Measurements from ENCODE around the gene CFAP47. TPM values are rescaled to one million over a fixed set of nuclear protein-coding genes. Genes with fewer than 3 reads are reported as not detected.
"Not testable (repeated sequence)": the region's sequence is repeated elsewhere in the genome, so short reads cannot be mapped to it uniquely, and the experiment has no call there.

Gene CFAP47
- total RNA-seq, 4 donors from 2014 or later: not detected

DNA sequence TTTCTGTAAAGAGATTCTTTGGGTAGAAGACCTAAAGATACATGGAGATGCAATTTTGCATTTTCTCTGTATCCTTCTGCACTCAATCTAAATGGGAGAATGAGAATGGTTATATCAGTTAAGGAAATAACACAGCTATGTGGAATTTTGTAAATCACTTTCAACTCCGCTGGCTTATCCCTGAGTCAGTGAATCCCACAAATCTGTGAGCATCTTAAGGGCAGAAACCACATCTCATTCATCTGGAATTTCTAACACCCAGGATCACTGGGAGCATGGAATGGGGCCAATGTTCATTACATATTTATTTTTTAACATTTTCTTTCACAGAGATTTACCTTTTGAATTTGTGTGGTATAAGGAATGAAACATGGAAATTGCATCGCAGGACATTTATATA is 167.8 kb downstream of the CFAP47 start:
- no peak overlapping the region for H3K27ac ChIP-seq
- DNase-seq: no peak
- no peaks in the 10 kb centered on the region for H3K36me3 ChIP-seq
- H3K4me3 ChIP-seq: no peak overlapping the region
- H3K27me3 ChIP-seq: no peaks in the 10 kb centered on the region
- H3K9me3 ChIP-seq: no peaks in the 10 kb centered on the region
- H3K4me1 ChIP-seq: no peaks in the 10 kb centered on the region
- no peak for TF ChIP-seq POLR2A (IDR thresholded peaks at IDR 0.05)
- TF ChIP-seq, protein P1, sequence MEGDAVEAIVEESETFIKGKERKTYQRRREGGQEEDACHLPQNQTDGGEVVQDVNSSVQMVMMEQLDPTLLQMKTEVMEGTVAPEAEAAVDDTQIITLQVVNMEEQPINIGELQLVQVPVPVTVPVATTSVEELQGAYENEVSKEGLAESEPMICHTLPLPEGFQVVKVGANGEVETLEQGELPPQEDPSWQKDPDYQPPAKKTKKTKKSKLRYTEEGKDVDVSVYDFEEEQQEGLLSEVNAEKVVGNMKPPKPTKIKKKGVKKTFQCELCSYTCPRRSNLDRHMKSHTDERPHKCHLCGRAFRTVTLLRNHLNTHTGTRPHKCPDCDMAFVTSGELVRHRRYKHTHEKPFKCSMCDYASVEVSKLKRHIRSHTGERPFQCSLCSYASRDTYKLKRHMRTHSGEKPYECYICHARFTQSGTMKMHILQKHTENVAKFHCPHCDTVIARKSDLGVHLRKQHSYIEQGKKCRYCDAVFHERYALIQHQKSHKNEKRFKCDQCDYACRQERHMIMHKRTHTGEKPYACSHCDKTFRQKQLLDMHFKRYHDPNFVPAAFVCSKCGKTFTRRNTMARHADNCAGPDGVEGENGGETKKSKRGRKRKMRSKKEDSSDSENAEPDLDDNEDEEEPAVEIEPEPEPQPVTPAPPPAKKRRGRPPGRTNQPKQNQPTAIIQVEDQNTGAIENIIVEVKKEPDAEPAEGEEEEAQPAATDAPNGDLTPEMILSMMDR (IDR thresholded peaks at IDR 0.05): no peak

DNA sequence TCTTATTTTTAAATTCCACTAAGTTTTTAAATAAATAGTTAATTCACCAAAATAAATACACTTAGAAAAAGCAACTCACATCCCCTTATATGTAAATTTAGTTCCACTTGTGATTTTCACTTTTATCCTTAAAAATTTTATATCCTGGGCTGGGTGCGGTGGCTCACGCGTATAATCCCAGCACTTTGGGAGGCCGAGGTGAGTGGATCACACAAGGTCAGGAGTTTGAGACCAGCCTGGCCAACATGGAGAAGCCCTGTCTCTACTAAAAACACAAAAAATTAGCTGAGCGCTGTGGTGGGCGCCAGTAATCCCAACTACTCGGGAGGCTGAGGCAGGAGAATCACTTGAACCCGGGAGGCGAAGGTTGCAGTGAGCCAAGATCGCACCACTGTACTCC is 169.4 kb downstream of the CFAP47 start:
- not testable (repeated sequence) for H3K9me3 ChIP-seq, H3K27me3 ChIP-seq, H3K4me3 ChIP-seq, H3K36me3 ChIP-seq, H3K4me1 ChIP-seq, DNase-seq, H3K27ac ChIP-seq

DNA sequence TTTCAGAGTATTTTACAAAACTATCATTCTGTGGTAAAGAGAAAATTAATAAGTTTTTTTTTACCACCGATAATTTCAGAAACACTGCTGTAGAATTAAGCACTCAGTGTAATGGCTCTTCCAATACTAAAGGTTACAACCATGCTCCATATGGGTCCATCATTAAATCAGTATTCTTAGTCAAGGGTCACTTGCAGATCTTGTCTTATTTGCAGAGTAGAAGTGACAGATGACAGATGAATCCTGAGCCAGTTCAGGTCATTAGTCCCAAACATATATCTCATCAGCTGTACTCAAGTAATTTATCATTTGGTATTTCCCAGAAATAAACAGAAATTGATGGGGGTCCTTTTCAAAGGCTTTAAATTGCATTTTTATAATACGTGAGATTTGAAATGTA is 182.9 kb downstream of the CFAP47 start:
- Histone ChIP-seq H3K4me1 (no peaks in the 10 kb centered on the region), H3K27me3 (no peaks in the 10 kb centered on the region), H3K9me3 (no peaks in the 10 kb centered on the region), H3K27ac (no peak overlapping the region), H3K36me3 (no peaks in the 10 kb centered on the region), H3K4me3 (no peak overlapping the region)
- no peak for TF ChIP-seq POLR2A (IDR thresholded peaks at IDR 0.05)
- no peak for DNase-seq

DNA sequence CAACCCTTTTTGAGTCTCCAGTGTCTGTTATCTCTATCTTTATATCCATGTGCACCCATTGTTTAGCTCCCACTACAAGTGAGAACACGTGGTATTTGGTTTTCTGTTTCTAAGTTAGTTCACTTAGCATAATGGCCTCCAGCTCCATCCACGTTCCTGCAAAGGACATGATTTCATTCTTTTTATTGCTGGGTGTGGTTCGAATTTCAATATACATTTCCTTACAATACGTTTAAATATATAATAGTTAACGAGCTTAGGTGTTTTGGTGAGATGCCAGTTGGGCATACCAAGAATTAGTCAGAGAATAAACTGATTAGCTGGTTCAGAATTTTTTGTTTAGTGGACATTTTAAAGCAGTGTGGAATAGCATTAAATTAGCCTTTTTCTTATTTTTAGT is 196.7 kb downstream of the CFAP47 start:
- no peak overlapping the region for H3K4me3 ChIP-seq
- no peaks in the 10 kb centered on the region for H3K27me3 ChIP-seq
- no peaks in the 10 kb centered on the region for H3K4me1 ChIP-seq
- TF ChIP-seq, protein P1 (IDR thresholded peaks at IDR 0.05): no peak
- H3K27ac ChIP-seq: no peak overlapping the region
- DNase-seq: no peak
- H3K9me3 ChIP-seq: no peaks in the 10 kb centered on the region
- no peaks in the 10 kb centered on the region for H3K36me3 ChIP-seq

DNA sequence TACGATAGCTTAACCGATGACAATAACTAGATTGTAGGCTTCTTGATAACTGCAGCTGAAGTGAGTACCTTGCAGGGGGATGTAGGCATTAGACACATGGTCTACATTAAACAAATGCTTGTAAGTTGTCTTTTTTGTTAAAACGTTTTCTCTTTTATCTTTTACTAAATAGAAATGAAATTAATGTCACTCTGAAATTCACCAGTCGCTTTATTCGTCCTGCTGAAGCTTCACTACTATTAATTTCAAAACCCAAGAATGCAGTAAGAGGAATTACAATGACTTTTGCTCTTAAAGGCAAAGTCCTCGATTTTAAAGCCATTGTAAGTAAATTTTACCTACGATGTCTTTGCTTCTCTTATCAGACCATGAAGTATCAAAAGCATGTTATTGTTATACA is 239.7 kb downstream of the CFAP47 start:
- no peaks in the 10 kb centered on the region for H3K27me3 ChIP-seq
- no peak overlapping the region for H3K4me3 ChIP-seq
- H3K36me3 ChIP-seq: no peaks in the 10 kb centered on the region
- H3K9me3 ChIP-seq: no peaks in the 10 kb centered on the region
- no peak for DNase-seq
- TF ChIP-seq, protein P1 (IDR thresholded peaks at IDR 0.05): no peak
- no peak for TF ChIP-seq POLR2A (IDR thresholded peaks at IDR 0.05)
- no peak overlapping the region for H3K27ac ChIP-seq
- H3K4me1 ChIP-seq: no peaks in the 10 kb centered on the region

DNA sequence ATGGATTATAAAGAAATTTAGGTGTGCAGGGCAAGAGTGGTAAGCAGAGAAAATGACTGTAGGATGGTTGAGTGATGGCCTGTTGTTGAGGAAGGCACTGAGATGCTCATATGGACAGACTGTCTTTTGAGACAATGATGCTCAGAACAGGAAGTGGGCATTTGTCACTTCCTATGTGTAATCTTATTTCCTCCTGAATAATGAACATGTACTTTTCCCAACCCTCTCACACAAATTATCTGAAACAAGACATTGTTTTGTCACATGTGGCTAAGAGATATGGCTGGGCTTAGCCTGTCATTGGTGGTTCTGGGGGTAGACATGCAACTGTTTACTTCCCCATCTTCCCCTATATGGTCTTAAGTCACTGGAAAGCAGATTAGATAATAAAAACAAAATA is 240.5 kb downstream of the CFAP47 start:
- Histone ChIP-seq H3K4me3 (no peak overlapping the region), H3K4me1 (no peaks in the 10 kb centered on the region), H3K27ac (no peak overlapping the region), H3K9me3 (no peaks in the 10 kb centered on the region), H3K27me3 (no peaks in the 10 kb centered on the region), H3K36me3 (no peaks in the 10 kb centered on the region)
- TF ChIP-seq POLR2A (IDR thresholded peaks at IDR 0.05): no peak
- TF ChIP-seq, protein P1 (IDR thresholded peaks at IDR 0.05): no peak
- DNase-seq: no peak

DNA sequence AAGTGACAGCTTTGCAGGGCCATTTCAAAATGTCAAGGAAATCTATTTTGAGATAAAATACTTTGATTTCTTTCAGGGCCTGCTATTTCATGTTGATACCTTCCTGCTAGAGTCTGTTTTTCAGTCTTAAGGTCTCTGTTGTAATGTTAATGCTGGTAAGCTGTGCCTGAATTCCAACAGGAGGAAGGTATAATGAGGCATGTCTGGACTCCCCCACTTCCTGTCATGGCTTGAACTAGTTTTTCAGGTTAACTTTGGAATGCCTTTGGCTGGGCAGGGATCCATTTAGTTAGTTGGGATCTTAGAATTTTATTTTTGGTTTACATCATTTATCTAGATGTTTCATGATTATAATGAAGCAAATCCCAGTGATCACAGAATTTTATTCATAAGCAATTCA is 279.0 kb downstream of the CFAP47 start:
- Histone ChIP-seq H3K4me3 (no peak overlapping the region), H3K27me3 (no peaks in the 10 kb centered on the region), H3K27ac (no peak overlapping the region), H3K4me1 (no peaks in the 10 kb centered on the region), H3K9me3 (no peaks in the 10 kb centered on the region), H3K36me3 (no peaks in the 10 kb centered on the region)
- no peak for TF ChIP-seq POLR2A (IDR thresholded peaks at IDR 0.05)
- TF ChIP-seq, protein P1 (IDR thresholded peaks at IDR 0.05): no peak
- no peak for DNase-seq

Data from Peyer's patch (tissue), 4 donors.